RWPE2 (cell line): ENCODE measurements around the gene PCK1.

Experiments
- ATAC-seq: fragments of 200-7000 bp; cut with Tn5 transposase; 3 replicates; pipeline ENCODE4 v1.9.1; 2021; ENCODE audit warnings: low read depth
- DNase-seq: peaks from one replicate; pipeline ENCODE4 v3.0.0-alpha.2; 2020; ENCODE audit warnings: low spot score
- H3K27ac ChIP-seq: fragments of 450-650 bp; 2 replicates; pipeline ENCODE4 v1.5.1; 2017; ENCODE audit warnings: mild to moderate bottlenecking; ENCODE audit not compliant: poor library complexity, severe bottlenecking
- H3K27me3 ChIP-seq: fragments of 250-450 bp; sonication (Bioruptor Pico); 2 replicates; pipeline ENCODE4 v1.5.1; 2021; ENCODE audit warnings: mild to moderate bottlenecking, moderate library complexity; ENCODE audit not compliant: insufficient read depth, poor library complexity, severe bottlenecking
- H3K36me3 ChIP-seq: fragments of 250-450 bp; sonication (Bioruptor Pico); 2 replicates; pipeline ENCODE4 v1.5.1; 2020; ENCODE audit warnings: low read depth, mild to moderate bottlenecking, moderate library complexity
- H3K4me1 ChIP-seq: fragments of 250-450 bp; sonication (Bioruptor Pico); 2 replicates; pipeline ENCODE4 v1.5.1; 2021; ENCODE audit warnings: mild to moderate bottlenecking, moderate library complexity; ENCODE audit not compliant: insufficient read depth, poor library complexity, severe bottlenecking
- H3K4me3 ChIP-seq: fragments of 250-450 bp; sonication (Bioruptor Pico); 2 replicates; pipeline ENCODE4 v1.5.1; 2021; ENCODE audit warnings: mild to moderate bottlenecking, moderate library complexity; ENCODE audit not compliant: severe bottlenecking
- H3K9me3 ChIP-seq: fragments of 250-450 bp; sonication (Bioruptor Pico); 2 replicates; pipeline ENCODE4 v1.5.1; 2021; ENCODE audit warnings: mild to moderate bottlenecking, moderate library complexity; ENCODE audit not compliant: severe bottlenecking
- TF ChIP-seq, protein P1 (sequence below): fragments of 450-650 bp; IDR thresholded peaks from one replicate; pipeline ENCODE4 v1.5.1; 2017; ENCODE audit warnings: mild to moderate bottlenecking, moderate library complexity; ENCODE audit not compliant: poor library complexity, severe bottlenecking

PCK1 gene

GRCh38 chr20:57528148-57528547 is 32.8 kb upstream of the PCK1 start:
- ATAC-seq = no peak
- H3K36me3 ChIP-seq = no peaks in the 10 kb centered on the region
- H3K27me3 ChIP-seq = peaks cover 22% of the 10 kb centered on the region
- H3K9me3 ChIP-seq = no peaks in the 10 kb centered on the region
- no peak for DNase-seq
- H3K4me1 ChIP-seq = no peaks in the 10 kb centered on the region
- H3K4me3 ChIP-seq = no peak overlapping the region
- no peak overlapping the region for H3K27ac ChIP-seq
- TF ChIP-seq, protein P1, sequence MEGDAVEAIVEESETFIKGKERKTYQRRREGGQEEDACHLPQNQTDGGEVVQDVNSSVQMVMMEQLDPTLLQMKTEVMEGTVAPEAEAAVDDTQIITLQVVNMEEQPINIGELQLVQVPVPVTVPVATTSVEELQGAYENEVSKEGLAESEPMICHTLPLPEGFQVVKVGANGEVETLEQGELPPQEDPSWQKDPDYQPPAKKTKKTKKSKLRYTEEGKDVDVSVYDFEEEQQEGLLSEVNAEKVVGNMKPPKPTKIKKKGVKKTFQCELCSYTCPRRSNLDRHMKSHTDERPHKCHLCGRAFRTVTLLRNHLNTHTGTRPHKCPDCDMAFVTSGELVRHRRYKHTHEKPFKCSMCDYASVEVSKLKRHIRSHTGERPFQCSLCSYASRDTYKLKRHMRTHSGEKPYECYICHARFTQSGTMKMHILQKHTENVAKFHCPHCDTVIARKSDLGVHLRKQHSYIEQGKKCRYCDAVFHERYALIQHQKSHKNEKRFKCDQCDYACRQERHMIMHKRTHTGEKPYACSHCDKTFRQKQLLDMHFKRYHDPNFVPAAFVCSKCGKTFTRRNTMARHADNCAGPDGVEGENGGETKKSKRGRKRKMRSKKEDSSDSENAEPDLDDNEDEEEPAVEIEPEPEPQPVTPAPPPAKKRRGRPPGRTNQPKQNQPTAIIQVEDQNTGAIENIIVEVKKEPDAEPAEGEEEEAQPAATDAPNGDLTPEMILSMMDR = no peak

GRCh38 chr20:57529160-57529585 is 31.7 kb upstream of the PCK1 start:
- Histone ChIP-seq H3K4me3 (no peak overlapping the region), H3K27ac (no peak overlapping the region), H3K9me3 (no peaks in the 10 kb centered on the region), H3K36me3 (no peaks in the 10 kb centered on the region), H3K4me1 (no peaks in the 10 kb centered on the region), H3K27me3 (peaks cover 27% of the 10 kb centered on the region)
- ATAC-seq (no peak; the same call in 1 of the 3 replicates), DNase-seq (no peak)
- TF ChIP-seq, protein P1 = no peak

DNA sequence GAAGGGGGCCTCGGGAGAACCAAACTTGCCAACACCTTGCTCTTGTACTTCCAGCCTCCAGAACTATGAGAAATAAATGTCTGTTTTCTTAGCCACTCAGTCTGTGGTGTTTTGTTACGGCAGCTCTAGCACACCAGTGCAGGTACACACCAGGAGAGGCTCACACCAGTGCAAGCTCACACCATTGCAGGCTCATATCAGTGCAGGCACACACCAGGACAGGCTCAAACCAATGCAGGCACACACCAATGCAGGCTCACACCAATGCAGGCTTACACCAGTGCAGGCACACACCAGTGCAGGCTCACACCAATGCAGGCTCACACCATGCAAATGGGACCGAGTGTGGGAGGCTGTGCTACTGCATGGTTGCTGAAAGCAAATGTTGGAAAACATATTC is 31.1 kb upstream of the PCK1 start:
- TF ChIP-seq, protein P1 = no peak
- H3K4me1 ChIP-seq = no peaks in the 10 kb centered on the region
- ATAC-seq = peak; percentile 22; the same call in 2 of the 3 replicates
- H3K4me3 ChIP-seq = no peak overlapping the region
- no peaks in the 10 kb centered on the region for H3K9me3 ChIP-seq
- no peak overlapping the region for H3K27ac ChIP-seq
- no peak for DNase-seq
- no peaks in the 10 kb centered on the region for H3K36me3 ChIP-seq
- peaks cover 29% of the 10 kb centered on the region for H3K27me3 ChIP-seq

DNA sequence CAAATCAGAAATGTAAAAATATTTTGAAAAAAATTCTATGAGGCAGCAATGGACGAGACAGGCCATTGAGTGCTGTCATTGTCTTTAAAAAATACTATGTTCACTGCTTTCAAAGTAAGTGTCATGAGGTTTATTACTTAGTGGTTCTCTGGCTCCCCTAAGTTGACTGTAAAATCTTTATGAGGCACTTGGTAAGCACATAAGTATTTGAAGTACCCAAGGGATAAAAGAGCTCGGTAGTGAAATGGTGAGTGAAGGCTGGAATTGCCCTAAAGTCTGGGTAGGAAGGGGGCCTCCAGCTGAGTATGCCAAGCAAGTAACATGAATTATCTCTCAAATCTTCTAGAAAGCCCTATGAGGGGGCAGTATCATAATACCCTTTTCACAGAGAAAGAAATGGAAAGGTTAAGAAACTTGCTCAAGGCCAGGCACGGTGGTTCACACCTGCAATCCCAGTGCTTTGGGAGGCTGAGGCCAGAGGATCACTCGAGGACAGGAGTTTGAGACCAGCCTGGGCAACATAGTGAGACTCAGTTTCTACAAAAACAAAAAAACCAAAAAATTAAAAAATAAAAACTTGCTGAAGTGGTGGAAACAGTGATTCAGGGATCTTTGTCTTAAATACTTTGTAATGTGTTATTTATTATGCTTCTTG is 30.5 kb upstream of the PCK1 start:
- TF ChIP-seq, protein P1 = no peak
- H3K27ac ChIP-seq = no peak overlapping the region
- DNase-seq (no peak), ATAC-seq (no peak)
- H3K9me3 ChIP-seq = no peaks in the 10 kb centered on the region
- no peak overlapping the region for H3K4me3 ChIP-seq
- peaks cover 35% of the 10 kb centered on the region for H3K27me3 ChIP-seq
- H3K4me1 ChIP-seq = no peaks in the 10 kb centered on the region
- H3K36me3 ChIP-seq = no peaks in the 10 kb centered on the region

DNA sequence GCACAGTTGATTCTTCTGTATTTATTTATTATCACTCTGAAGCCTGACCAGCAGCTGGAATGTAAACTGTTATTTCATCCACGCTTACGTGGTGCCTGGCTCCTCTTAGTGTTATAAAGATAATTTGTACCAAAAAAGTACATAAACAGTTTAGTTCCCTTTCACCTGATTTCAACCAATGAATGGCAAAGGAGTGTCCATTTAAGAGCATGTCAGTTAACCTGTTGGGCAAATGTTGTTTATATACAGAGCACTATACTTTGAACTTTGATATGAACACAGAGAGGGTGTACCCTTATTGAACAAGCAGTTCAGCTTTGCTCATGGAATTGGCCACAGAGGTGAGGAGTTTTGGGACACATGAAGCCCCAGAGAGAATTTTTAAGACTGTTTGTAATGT is 28.8 kb upstream of the PCK1 start:
- Histone ChIP-seq H3K36me3 (no peaks in the 10 kb centered on the region), H3K4me1 (no peaks in the 10 kb centered on the region), H3K27ac (no peak overlapping the region), H3K9me3 (no peaks in the 10 kb centered on the region), H3K27me3 (peaks cover 49% of the 10 kb centered on the region), H3K4me3 (no peak overlapping the region)
- TF ChIP-seq, protein P1 = no peak
- DNase-seq = no peak
- ATAC-seq = no peak
